Fibroblast of skin of scalp (primary cell): ENCODE data around the gene PRKN.

Source experiments
- DNase-seq: peaks from one replicate; pipeline ENCODE4 v3.0.0-alpha.2; 2013

Gene PRKN

DNA sequence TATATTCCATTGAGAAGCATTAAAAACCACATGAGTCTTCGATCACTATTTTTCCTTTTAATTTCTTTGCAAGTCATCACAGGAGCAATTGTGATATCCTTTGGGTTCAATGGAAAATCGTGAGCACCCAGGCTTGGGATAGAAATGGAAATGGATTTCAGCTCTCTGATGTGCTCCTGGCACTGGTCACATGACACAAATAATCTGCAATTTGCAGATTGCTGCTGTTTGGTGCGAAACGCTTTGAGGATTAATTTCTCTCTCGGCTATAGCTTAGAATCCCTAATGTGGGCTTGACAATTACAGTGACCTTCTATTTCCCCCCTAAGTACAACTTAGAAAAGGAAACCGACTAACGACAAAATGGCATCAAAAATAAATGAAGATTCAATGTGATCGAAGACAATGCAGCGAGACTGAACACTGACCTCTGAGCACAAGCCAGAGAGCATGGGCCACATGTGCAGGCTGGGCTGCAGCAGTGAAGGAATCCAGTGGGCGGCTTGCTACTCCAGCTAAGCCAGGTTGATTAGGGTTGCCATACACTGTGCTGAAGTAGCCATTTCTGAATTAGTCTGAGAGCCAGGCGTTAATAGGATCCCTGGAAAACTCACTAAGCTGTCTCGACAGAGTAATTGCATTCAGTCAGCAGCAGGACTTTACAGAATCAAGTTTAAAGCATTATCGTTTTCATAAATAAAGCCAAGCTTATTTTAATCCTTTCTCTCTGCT lies 1151.9 kb downstream of the PRKN start:
- no peak for DNase-seq

DNA sequence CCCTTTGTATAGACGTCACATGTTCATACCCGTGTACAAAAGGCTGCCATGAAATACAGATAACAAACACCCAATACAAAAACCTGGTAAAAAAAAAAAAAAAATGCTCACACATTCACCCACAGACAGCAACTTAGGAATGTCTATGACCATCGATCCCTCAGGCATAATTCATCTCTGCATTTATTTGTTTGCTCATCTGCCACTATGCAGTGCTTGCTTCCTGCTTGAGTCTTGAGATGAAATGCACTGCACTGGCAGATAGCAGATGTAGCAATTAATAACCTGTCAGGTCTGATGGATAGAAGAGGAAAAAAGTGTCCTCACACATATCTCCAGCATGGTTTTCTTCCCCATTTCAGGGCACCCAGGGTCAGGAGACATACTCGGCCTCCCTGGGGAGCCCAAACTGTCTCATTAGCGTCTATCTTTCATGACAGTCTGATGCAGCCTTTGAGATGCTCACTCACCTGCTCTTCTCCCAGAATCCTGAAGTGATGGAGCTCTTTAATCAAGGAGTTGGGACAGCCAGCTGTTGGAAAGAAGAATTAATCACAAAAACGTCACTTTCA lies 1158.6 kb downstream of the PRKN start:
- no peak for DNase-seq

DNA sequence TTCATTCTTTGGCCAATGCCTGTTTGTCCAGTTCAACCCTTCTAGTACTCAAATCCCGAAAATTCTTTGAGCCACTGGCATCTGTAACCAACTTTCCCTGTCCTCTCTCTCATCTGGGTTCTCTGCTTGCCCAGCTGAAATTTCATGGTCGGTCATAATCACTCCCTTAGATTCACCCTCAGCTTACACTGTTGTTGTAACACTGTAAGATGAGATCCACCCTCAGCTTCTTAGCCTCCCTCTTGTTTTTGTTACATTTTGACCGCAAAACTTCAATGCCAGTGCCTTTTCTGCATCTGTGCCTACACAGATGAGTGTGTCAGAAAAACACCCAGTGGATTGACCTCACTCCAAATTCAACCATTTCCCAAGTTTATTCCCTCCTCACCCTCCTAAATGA lies 1162.6 kb downstream of the PRKN start:
- no peak for DNase-seq

DNA sequence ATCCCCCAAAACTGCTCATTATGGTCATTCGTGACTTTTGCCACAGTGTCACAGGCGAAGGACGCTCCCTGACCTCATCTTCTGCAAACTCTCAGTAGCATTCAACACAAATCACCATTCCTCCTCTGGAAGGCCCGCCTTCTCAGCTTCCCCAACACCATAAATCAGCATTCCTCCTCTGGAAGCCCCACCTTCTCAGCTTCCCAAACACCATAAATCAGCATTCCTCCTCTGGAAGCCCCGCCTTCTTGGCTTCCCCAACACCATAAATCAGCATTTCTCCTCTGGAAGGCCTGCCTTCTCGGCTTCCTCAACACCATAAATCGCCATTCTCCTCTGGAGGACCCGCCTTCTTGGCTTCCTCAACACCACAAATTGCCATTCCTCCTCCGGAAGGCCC lies 1165.7 kb downstream of the PRKN start:
- DNase-seq = no peak

DNA sequence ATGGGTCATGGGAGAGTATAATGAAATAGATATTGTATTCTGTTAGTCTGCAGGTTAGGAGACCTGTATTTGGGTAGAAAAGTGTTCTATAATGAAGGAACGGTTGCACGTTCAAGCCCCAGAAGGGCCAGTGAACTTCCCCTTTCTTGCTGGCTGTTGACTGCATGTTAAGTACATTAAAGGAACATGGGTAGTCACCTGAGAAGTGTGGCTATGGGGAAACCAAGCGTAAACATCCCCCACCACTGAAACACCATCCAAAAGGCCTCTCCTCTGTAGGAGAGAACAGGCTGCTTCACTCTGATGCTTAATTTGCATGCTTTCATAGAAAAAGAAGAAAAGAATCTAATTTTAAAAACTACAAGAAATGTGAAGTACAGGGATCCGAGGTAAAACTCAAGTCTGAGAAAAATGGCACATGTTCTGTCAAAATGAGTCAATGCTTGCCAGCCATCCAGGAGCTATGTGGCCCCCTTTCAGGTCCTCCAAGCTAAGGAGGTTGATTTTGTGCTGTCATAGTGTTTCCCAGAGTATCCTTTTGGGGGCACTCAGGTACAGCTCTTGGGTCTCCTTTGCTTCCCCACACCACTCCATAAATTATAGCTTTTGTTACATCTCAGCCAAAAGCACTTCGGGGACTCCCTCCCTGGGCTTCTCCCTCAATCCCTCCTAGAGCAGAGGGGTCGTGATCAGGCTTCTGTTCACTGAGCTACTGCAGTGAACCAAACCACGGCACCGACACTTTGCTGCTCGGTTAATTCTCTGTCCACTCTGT lies 1170.0 kb downstream of the PRKN start:
- no peak for DNase-seq

DNA sequence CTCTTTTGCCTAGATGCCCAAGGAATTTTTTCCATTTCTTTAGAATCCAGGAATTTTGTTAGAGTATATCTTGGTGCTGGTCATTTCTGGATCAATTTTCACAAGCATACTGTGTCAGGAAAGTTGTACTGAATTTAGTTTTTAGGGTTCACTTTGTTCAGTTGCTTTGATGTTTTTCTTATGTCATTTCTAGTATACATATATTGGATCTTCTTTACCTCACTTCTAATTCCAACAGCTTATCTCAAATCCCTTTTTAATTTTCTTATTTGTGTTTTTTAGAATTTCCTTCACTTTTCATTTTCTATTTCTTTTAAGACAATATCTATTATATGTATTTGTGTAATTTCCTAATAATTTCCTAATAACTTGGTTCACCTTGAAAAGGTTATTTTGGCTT lies 1172.7 kb downstream of the PRKN start:
- DNase-seq = no peak

DNA sequence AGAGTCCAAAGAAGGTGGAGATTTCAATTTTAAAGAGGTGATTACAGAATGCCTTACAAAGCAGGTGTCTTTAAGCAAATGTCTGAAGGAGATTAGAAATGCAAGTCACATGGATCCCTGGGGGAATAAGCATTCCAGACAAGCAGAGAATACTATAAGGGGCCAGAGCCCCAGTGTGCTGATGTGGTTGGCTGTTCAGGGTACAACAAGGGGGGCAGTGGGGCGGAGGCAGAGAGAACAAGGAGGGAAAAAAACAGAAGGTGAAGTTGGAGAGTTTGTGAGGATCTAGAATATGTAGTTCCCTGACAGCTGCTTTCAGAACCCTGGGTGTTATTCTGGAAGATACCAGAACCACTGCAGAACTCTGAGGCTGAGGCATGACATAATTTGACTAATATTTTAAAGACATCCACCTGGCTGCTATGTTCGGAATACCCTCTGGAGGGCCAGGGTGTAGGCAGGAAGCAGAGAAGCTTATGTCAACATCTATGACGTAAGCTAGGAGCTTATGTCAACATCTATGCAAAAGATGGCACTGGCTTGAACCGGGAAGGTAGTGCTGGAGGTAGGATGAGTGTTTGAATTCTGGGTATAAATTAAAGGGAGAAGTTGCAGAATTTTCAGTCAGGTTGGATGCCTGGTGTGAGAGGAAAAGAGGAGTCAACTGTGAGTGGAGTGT lies 1177.5 kb downstream of the PRKN start:
- no peak for DNase-seq

DNA sequence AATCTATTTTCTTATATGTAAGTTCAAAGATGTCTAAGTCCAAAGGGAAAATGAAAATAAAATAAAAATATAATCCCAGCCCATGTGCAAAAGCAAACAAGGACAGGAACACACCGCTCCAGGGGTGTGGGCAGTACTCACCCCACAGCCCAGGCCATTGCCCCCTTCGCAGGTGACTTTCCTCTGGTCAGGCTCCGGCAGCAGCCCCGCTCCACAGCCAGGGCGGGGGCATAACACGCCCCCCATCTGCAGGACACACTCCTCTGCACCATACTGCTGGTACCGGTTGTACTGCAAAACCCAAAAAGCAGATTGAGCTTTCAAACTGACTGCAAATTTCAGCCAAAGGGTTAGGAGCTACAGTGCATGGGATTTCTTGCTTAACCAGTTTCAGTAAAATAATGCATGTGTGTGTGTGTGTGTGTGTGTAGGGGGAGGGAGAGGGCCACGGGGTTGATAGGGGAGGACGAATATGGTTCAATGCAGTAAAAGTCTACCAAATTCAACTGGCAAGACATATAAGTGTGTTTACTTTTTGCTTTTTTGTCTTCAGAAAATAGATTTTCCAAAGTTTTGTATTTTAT lies 1178.8 kb downstream of the PRKN start:
- DNase-seq = no peak

DNA sequence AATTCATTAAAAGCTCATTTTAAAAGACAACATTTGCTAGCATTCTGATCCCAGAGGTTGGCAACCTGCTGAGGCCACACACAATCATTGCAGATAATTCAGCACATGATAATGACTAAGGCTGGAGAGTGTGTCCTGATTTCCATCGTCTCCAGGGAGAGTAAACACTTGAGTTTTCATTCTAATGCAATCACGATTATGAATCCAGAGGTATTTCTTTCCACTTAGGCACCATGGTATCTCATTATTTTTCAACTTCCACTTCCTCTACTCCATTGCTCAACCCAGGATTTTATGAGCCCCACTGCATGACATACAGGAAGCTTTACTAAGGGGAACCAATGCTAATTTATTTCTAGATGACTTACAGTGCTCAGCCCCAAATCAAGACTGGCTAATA lies 1179.9 kb downstream of the PRKN start:
- no peak for DNase-seq

DNA sequence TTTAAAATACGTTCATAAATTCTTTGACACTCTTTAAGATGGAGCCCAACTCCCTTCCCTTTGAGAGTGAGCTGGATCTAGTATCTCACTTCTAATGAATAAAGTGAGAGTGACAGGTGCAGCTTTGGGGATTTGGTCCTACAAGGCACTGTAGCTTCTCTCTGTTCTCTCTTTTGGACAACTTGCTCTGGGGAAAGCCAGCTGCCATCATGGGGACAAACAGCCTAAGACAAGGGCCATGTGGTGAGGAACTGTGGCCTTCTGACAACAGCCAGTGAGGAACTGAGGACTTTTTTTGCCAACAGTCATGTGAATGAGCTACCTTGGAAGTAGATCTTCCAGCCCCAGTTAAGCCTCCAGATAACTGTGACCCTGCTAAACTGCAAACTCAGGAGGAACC lies 1180.9 kb downstream of the PRKN start:
- no peak for DNase-seq

DNA sequence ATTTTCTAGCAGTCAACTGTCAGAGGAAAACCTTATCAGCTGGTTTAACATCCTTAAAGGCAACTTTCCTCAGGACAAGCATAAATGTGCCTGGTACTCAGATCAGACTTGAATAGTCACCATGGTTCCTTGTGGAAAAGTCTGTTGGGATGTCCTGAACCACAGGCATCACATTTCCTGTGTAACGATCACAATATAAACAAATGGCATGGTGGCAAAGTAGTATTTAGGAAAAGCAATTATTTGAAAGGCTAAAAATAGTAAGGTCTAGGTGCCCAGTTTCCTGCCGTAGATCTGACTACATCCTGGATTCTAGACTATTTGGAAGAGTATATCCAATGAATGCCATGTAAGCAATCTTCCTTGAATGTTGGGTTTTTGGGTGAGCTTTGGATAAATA lies 1181.8 kb downstream of the PRKN start:
- DNase-seq = no peak

DNA sequence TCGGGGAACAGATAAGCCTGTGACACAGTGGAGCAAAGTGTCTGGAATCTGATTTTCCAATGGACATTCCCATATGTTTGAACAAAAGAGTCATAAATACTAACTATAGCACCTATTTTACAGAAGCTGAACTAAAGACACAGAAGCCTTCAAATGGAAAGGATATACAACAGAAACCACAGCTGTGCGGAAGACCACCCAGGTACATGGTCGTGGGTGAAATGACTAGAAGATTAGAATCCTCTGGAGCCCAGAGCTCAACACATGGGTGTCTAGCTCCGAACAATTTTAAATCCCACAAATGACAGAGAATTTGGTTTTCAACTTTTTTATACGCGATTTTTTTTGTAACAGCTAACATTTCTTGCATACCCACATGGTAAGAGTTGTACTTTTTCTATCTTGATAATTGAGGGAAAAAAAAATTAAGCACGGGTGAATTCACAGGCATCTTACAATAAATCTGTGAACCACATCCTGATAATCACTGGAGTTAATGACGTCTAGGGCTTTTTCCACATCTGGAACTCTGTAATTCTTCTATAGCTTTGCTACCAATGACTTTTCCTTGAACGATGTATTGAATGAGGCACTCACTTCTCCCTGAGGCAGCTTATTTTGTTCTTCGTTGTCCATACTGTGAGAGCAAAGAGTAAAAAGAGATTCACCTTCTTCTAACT lies 1182.6 kb downstream of the PRKN start:
- no peak for DNase-seq

DNA sequence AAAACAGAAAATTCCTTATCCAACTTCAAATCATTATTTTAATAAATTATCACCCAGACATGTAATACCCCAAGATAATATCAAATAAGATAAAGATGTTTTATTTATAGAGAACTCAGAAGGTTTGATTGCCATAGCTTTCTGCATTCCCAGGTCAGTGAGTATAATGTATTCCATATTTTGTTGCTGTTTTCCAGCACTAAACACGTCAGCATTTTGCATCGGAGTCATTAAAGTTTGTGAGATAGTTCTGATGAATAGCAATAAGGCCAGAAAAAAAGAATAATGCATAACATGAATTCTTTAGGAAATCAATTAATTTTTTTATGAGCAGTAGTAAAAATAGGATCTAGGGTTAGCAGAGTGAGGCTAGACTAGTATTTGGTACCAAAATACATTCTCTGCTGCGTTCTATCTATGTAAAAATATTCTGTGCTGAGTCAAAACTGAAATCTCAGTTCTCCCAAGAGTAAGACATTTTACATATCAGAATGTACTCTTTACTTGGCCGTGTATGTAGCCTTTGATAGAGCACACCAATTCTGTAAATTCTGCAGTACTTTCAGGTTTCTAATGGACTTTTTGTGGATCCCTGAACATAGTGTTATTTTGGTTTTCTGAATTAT lies 1183.8 kb downstream of the PRKN start:
- no peak for DNase-seq

DNA sequence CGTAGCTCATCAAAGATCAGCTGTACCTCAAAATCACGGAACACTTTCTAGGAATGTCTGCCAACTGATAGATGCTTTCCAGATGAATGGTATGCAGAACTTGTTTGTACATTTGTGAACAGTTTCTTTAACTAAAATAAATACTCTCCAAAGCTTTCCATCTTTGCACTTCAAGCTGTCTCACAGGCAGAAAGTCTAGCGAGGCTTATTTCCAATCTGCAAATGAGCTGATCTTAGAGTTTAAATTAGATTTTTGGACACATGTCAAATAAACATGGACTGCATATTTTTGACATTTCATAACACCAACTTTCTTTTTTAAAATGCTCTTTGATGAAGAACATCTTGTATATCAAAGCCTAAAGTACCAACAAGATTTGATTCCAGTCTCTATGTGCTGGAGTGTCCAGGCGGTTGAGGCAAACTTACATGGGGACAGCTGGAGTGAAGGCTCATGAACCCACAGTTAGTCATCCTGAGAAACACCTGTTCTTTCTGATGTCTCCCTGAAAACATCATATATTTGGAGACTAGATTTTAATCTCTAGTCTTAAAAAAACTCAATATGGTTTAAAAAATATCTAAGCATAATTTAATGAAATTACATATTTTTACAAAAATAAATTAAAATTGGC lies 1185.1 kb downstream of the PRKN start:
- no peak for DNase-seq

DNA sequence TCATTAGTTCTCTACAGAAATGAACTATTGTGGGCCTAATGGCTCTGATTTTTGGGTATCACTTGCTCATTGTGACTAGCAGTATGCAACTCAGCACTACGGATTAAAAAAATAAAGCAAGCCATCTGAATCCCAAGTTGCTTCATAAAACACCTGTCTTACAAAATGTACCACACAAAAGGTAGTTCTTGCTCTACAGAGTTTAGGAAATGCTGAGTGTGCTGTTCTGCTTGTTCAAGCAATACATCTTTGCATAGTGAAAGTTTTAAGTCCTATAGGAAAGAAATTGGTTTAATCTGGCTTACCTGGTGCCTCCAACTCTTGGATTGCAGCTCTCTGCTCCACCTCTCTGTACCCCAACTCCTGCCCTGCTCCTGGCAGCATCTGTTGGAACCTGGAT lies 1187.0 kb downstream of the PRKN start:
- DNase-seq = no peak

DNA sequence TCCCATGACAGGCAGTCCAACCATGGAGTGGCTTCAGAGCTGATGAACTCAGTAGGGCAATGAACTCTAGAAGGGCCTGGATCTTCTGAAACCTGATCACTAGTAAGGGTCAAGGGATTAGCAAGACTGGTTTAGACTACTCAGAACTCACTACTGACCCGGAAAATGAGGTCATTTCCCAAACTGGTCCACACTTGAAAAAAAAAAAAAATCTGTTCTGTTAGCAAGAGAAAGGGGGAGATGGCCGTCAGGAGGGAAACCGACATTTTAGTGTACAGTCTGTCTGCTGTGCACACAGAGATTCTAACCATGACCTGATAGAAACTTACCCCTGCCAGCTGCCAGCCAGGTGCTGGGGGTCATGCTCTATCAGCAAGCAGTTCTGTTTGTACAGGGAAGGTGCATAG lies 1191.3 kb downstream of the PRKN start:
- no peak for DNase-seq

DNA sequence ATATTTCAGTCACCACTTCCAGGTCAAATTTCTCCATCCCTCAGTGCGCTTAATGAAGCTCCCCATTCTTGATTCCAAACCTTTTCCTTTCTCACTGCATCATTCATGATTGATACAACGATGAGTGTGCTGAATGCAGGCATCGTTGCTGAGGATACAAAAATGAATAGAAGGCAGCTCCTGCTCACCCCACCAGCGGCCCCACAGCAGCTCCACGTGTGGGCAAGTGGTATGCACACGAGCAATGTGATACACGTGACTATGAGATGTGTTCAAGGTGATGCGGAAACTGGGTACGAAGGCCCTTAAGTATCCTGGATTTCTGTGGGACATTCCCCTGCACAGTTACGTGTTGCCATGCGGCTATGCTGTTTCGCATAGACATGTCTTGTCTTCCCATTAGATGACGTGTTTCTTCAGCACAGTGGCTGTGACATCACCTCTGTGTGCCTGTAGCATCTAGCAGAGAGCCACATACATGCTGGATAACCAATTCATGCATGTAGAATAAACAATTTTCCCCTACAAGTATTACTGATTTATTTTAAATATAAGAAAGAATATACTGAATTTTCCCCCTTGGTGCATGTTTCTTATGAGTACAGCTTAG lies 1193.2 kb downstream of the PRKN start:
- DNase-seq = no peak

DNA sequence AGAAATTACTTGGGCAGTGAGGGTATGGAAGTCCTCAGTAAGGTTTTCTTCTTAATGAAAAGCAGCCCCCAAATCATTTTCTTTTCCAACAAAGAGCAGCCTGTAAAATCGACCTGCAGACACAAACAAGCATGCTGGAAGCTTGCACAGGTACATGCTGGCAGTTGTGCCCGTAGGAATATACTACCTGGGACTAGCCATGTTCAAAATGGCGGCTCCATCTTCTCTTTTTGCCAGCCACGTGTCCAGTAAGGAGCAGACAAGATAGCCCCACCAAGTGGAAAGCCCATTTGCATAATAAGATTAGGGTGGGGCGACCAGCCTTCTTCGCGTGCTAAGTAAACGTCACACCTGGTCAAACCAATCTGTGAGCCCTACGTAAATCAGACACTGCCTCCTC lies 1194.3 kb downstream of the PRKN start:
- DNase-seq = no peak

DNA sequence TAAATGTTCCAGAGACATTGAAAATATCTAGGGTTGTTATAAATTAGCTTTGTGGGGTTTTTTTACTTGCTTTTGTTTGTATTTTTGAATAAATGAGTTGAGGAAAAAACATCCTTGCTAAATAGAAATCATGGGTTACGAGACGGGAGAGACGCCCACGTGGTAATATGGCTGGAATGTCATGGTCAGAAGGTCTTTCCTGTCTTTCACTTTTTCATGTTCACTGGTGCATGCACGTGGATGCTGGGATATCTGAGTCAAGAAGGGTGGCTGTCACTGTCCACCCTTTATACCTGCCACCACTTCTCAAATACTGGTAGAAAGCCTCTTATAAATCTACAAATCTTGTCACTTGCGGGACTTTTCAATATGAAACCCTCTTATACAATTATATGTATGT lies 1195.0 kb downstream of the PRKN start:
- no peak for DNase-seq

DNA sequence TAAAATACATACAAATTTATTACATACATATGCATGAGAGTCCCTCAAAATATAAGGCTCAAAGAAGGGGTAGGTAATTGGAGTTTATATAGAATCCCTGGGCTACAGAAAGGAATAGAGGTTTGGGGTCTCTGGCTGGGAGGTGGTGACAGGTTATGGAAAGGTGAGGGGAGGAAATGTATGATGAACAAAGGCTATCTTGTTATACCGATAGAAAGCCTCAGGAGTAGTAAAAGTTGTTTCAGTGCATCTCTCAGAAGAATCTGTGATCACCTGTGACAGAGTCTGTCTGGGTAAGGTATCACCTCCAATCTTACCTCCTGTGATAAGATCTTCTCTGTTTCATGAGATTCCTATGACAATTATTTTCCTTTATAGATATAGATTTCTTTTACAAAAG lies 1200.8 kb downstream of the PRKN start:
- DNase-seq = no peak

DNA sequence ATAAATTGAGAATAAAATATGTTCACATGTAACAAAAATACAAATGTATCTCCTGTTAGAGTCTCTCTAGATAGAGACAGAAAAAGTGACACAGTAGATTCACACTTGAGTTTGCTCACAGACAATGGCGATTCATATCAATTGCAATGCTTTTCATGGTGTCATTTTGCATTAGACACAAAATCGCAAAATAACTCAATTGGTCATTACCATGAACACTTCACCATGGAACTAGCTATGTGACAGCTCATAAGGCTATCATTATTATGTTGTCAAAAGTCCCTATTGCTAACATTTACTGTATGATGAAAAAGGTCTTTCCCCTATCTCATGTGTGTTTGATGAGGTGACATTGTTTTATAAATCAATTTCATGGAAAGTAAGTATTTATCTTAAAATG lies 1204.2 kb downstream of the PRKN start:
- DNase-seq = no peak
